ENCODE results near the gene TFEB.
A peak's percentile ranks its signal among the peaks of the same experiment; 100 is the strongest.
"Not testable (repeated sequence)": the region's sequence is repeated elsewhere in the genome, so short reads cannot be mapped to it uniquely, and the experiment has no call there.

The TFEB gene

DNA sequence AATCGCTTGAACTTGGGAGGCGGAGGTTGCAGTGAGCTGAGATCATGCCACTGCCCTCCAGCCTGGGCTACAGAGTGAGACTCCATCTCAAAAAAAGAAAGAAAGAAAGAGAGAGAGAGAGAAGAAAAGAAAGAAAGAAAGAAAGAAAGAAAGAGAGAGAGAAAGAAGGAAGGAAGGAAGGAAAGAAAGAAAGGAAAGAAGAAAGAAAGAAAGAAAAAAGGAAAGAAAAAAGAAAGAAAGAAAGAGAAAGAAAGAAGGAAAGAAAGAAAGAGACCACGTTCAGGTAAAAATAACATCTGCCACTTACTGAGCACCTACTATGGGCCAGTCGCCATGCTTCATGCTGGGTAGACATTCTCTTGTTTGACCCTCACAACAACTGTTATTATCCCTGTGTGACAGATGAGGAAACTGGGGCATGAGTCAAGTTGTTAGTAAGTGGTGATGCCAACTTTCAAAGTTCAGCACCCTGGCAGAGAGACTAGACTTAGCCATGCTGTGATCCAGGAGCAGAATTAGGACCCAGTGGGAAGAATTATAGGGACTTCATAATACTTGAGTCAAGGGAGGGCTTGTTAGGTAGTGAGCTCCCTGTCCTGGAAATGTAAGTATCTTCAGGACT is 30.7 kb upstream of the TFEB start:
- H3K9me3 ChIP-seq (ENCODE audit: control insufficient read depth, insufficient read depth, low read depth, low read length); H3K27ac ChIP-seq (ENCODE audit: extremely low read depth, low read depth, low read length); H3K4me1 ChIP-seq (ENCODE audit: control insufficient read depth, insufficient read depth, low read length); H3K36me3 ChIP-seq (ENCODE audit: control insufficient read depth in 2 of 2, insufficient read depth in 1 of 2, low read length in 2 of 2); H3K4me3 ChIP-seq (ENCODE audit: low read depth, low read length): not testable (repeated sequence)
- peak; percentile 98 for TF ChIP-seq ZNF664 (tag by site-specific recombination; IDR thresholded peaks at IDR 0.05)
- TF ChIP-seq ZNF366 (tag by site-specific recombination; conservative IDR thresholded peaks at IDR 0.05) = peak; percentile 97
- ChIA-PET CTCF (interaction anchor here (0.7 to 5.2 kb wide), 8 partner anchors 10 to 284 kb away, joined by 3 to 31 read pairs (median 6); partner anchors contain the start of genes BYSL, MED20, TAF8 and TOMM6), POLR2A (interaction anchor here (2.5 kb wide), 1 partner anchor 32 kb away, joined by 11 read pairs; no protein-coding TSS in a partner anchor)

DNA sequence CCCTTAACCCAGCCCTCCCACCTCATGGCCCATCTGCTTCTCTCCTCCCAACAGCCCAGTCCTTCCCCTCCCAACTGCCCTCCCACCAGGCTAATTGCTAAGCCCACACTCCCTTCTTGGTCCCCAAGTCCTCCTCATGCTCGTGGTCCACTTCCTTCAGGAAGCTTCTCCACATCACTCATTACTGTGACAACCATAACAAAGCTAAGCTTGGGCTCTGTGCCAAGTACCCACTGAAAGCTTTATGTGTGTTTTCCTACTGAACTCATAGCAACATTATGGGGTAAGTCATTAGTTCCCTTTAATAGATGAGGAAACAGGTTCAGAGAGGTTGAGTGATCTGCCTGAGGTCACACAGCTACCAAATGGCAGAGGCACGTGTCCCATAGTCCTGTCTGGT is 28.1 kb upstream of the TFEB start:
- Histone ChIP-seq H3K4me1 (ENCODE audit: control insufficient read depth, insufficient read depth, low read length) (peaks cover 4% of the 10 kb centered on the region; the same call in 1 of the 2 replicates), H3K27ac (ENCODE audit: extremely low read depth, low read depth, low read length) (no peak overlapping the region), H3K9me3 (ENCODE audit: control insufficient read depth, insufficient read depth, low read depth, low read length) (no peaks in the 10 kb centered on the region), H3K4me3 (ENCODE audit: low read depth, low read length) (no peak overlapping the region), H3K36me3 (ENCODE audit: control insufficient read depth in 2 of 2, insufficient read depth in 1 of 2, low read length in 2 of 2) (no peaks in the 10 kb centered on the region)
- TF ChIP-seq, protein P1, sequence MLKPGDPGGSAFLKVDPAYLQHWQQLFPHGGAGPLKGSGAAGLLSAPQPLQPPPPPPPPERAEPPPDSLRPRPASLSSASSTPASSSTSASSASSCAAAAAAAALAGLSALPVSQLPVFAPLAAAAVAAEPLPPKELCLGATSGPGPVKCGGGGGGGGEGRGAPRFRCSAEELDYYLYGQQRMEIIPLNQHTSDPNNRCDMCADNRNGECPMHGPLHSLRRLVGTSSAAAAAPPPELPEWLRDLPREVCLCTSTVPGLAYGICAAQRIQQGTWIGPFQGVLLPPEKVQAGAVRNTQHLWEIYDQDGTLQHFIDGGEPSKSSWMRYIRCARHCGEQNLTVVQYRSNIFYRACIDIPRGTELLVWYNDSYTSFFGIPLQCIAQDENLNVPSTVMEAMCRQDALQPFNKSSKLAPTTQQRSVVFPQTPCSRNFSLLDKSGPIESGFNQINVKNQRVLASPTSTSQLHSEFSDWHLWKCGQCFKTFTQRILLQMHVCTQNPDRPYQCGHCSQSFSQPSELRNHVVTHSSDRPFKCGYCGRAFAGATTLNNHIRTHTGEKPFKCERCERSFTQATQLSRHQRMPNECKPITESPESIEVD (tag by site-specific recombination; IDR thresholded peaks at IDR 0.05) = no peak
- TF ChIP-seq SP7 (tag by site-specific recombination; IDR thresholded peaks at IDR 0.05) = no peak
- peak; percentile 83; the same call in 1 of the 2 replicates for TF ChIP-seq ZNF768 (tag by site-specific recombination; IDR thresholded peaks at IDR 0.05)
- TF ChIP-seq EGR2 (tag by site-specific recombination; IDR thresholded peaks at IDR 0.05; ENCODE audit: low read depth) = peak; percentile 91
- TF ChIP-seq, protein P2, sequence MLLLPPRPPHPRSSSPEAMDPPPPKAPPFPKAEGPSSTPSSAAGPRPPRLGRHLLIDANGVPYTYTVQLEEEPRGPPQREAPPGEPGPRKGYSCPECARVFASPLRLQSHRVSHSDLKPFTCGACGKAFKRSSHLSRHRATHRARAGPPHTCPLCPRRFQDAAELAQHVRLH (tag by site-specific recombination; IDR thresholded peaks at IDR 0.05) = 0 out of 2 replicates have a peak, but pooled peaks have one; percentile 50
- no peak for TF ChIP-seq ZNF654 (tag by site-specific recombination; IDR thresholded peaks at IDR 0.05; ENCODE audit: low read depth)
- 0 out of 2 replicates have a peak, but pooled peaks have one; percentile 24 for TF ChIP-seq OSR2 (tag by site-specific recombination; IDR thresholded peaks at IDR 0.05)
- peak; percentile 87 for TF ChIP-seq ZFHX2 (tag by site-specific recombination; conservative IDR thresholded peaks at IDR 0.05)
- peak; percentile 72 for TF ChIP-seq WT1 (tag by site-specific recombination; IDR thresholded peaks at IDR 0.05)
- POLR2A ChIA-PET = interaction anchor here (0.9 kb wide), 1 partner anchor 24 kb away, joined by 3 read pairs; the partner anchor contains the start of gene TOMM6
- CTCF ChIA-PET = interaction anchor here (0.7 to 5.2 kb wide), 4 partner anchors 12 to 164 kb away, joined by 3 to 31 read pairs (median 5); partner anchors contain the start of genes BYSL and MED20

DNA sequence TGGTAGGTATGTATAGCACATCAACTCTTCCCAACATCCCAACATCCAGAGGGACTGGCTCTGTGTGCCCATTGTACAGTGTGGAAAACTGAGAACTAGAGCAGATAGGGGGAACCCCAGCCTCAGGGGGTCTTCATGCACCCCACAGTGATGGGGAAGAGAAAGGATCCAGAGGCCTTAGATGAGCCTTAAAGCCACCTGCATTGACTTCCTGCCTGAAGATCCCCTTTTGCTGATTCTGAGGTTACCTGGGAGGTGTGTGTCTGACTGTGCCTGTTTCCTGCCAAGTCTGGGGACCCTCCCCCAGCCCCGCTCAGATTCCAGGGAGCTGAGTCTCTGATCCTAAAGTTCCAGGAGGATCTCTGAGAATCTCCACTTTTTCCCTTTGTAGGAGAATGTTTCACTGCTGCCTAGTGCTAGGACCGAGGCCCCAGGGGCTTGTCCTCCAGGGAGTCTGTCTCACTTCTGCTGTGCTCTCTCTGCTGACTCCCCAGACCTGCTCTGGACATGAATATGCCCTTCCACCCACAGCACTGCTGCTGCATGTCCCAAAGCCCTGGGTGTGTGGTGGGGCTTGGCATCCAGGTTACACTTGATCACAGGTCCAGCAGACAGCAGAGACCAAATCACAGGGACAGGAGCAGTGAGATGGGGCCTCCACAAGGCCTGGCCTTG is 24.6 kb upstream of the TFEB start:
- H3K4me3 ChIP-seq (ENCODE audit: low read depth, low read length) = no peak overlapping the region
- ChIA-PET POLR2A (no interaction called here), CTCF (interaction anchor here (0.6 kb wide), 1 partner anchor 19 kb away, joined by 3 read pairs; no protein-coding TSS in a partner anchor)
- H3K36me3 ChIP-seq (ENCODE audit: control insufficient read depth in 2 of 2, insufficient read depth in 1 of 2, low read length in 2 of 2) = no peaks in the 10 kb centered on the region
- no peak for TF ChIP-seq ZNF394 (tag by site-specific recombination; IDR thresholded peaks at IDR 0.05; ENCODE audit: borderline replicate concordance)
- no peak for TF ChIP-seq ZNF132 (tag by site-specific recombination; IDR thresholded peaks at IDR 0.05; ENCODE audit: borderline replicate concordance)
- no peak for TF ChIP-seq ZNF426 (tag by site-specific recombination; IDR thresholded peaks at IDR 0.05)
- no peak for TF ChIP-seq ZNF19 (tag by site-specific recombination; IDR thresholded peaks at IDR 0.05; ENCODE audit: low read depth)
- TF ChIP-seq, protein P3, sequence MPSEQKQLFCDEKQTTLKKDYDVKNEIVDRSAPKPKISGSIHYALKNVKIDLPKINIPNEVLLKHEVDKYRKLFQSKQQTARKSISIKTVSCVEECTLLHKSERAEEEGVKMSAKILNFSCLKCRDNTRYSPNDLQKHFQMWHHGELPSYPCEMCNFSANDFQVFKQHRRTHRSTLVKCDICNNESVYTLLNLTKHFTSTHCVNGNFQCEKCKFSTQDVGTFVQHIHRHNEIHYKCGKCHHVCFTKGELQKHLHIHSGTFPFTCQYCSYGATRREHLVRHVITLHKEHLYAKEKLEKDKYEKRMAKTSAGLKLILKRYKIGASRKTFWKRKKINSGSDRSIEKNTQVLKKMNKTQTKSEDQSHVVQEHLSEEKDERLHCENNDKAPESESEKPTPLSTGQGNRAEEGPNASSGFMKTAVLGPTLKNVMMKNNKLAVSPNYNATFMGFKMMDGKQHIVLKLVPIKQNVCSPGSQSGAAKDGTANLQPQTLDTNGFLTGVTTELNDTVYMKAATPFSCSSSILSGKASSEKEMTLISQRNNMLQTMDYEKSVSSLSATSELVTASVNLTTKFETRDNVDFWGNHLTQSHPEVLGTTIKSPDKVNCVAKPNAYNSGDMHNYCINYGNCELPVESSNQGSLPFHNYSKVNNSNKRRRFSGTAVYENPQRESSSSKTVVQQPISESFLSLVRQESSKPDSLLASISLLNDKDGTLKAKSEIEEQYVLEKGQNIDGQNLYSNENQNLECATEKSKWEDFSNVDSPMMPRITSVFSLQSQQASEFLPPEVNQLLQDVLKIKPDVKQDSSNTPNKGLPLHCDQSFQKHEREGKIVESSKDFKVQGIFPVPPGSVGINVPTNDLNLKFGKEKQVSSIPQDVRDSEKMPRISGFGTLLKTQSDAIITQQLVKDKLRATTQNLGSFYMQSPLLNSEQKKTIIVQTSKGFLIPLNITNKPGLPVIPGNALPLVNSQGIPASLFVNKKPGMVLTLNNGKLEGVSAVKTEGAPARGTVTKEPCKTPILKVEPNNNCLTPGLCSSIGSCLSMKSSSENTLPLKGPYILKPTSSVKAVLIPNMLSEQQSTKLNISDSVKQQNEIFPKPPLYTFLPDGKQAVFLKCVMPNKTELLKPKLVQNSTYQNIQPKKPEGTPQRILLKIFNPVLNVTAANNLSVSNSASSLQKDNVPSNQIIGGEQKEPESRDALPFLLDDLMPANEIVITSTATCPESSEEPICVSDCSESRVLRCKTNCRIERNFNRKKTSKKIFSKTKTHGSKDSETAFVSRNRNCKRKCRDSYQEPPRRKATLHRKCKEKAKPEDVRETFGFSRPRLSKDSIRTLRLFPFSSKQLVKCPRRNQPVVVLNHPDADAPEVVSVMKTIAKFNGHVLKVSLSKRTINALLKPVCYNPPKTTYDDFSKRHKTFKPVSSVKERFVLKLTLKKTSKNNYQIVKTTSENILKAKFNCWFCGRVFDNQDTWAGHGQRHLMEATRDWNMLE (tag by site-specific recombination; conservative IDR thresholded peaks at IDR 0.05; ENCODE audit: low read depth) = no peak
- no peak for TF ChIP-seq ZNF138 (tag by site-specific recombination; IDR thresholded peaks at IDR 0.05; ENCODE audit: borderline replicate concordance)
- H3K27ac ChIP-seq (ENCODE audit: extremely low read depth, low read depth, low read length) = no peak overlapping the region
- no peaks in the 10 kb centered on the region for H3K9me3 ChIP-seq (ENCODE audit: control insufficient read depth, insufficient read depth, low read depth, low read length)
- no peaks in the 10 kb centered on the region for H3K4me1 ChIP-seq (ENCODE audit: control insufficient read depth, insufficient read depth, low read length)
